Right lobe of liver (tissue), 4 donors: Measurements from ENCODE around the gene MEI1.

Experiments used
- CTCF ChIP-seq, 4 donors: fragments of 200-600 bp in 3 of 4; fragments of 450-650 bp in 1 of 4; IDR thresholded peaks; one replicate each; pipeline versions ENCODE4 v1.5.1 to v1.8.0; 2016 to 2022; ENCODE audit warnings: antibody characterized with exemption in 4 of 4, mild to moderate bottlenecking in 2 of 4
- POLR2A ChIP-seq: fragments of 450-650 bp; IDR thresholded peaks from one replicate; pipeline ENCODE4 v1.6.1; 2017; ENCODE audit warnings: antibody characterized with exemption, mild to moderate bottlenecking
- donor health status: DM: no; HTN: no; CAD: no.
- donor health status: DM: no; HTN: no; CAD: no.
- donor health status: DM: no; HTN: yes; CAD: no.

GRCh38 chr22:41664951-41665350 lies 34.4 kb upstream of the MEI1 start:
- TF ChIP-seq CTCF (IDR thresholded peaks at IDR 0.05), result no peak
- TF ChIP-seq POLR2A, result no peak
